Fibroblast of villous mesenchyme (primary cell): Measurements from ENCODE around the gene ADCY4. TPM values are rescaled to one million over a fixed set of nuclear protein-coding genes. Genes with fewer than 3 reads are reported as not detected.

Experiments used
- DNase-seq: peaks from one replicate; pipeline ENCODE4 v3.0.0-alpha.2; 2010; ENCODE audit warnings: low read depth
- H3K4me3 ChIP-seq: 2 replicates; pipeline ENCODE4 v1.5.1; 2011; ENCODE audit warnings: low read depth, mild to moderate bottlenecking, low read length
- total RNA-seq: library from RNA; depleted of rRNA; stranded (reverse); fragments of >200 nt; gene quantifications from 2 replicates; pipeline ENCODE4 v1.2.3, GENCODE V29; 2012
- TF ChIP-seq, protein P1 (sequence below): IDR thresholded peaks from 2 replicates; pipeline ENCODE4 v1.5.1; 2012; ENCODE audit warnings: low read depth, mild to moderate bottlenecking, low read length; ENCODE audit not compliant: insufficient read depth

Gene ADCY4
- total RNA-seq, 1 donor = 18.1 TPM

DNA sequence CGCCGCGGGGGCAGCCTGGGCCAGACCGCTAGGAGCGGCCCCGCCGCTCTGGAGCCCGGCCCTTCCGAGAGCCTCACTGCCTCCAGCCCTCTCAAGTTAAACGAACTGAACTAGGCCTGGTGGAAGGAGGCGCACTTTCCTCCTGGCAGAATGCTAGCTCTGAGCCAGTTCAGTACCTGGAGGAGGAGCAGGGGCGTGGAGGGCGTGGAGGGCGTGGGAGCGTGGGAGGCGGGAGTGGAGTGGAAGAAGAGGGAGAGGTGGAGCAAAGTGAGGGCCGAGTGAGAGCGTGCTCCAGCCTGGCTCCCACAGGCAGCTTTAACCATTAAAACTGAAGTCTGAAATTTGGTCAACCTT, 18.3 kb downstream of the ADCY4 start:
- H3K4me3 ChIP-seq = no peak overlapping the region
- no peak for DNase-seq
- TF ChIP-seq, protein P1, sequence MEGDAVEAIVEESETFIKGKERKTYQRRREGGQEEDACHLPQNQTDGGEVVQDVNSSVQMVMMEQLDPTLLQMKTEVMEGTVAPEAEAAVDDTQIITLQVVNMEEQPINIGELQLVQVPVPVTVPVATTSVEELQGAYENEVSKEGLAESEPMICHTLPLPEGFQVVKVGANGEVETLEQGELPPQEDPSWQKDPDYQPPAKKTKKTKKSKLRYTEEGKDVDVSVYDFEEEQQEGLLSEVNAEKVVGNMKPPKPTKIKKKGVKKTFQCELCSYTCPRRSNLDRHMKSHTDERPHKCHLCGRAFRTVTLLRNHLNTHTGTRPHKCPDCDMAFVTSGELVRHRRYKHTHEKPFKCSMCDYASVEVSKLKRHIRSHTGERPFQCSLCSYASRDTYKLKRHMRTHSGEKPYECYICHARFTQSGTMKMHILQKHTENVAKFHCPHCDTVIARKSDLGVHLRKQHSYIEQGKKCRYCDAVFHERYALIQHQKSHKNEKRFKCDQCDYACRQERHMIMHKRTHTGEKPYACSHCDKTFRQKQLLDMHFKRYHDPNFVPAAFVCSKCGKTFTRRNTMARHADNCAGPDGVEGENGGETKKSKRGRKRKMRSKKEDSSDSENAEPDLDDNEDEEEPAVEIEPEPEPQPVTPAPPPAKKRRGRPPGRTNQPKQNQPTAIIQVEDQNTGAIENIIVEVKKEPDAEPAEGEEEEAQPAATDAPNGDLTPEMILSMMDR = no peak

DNA sequence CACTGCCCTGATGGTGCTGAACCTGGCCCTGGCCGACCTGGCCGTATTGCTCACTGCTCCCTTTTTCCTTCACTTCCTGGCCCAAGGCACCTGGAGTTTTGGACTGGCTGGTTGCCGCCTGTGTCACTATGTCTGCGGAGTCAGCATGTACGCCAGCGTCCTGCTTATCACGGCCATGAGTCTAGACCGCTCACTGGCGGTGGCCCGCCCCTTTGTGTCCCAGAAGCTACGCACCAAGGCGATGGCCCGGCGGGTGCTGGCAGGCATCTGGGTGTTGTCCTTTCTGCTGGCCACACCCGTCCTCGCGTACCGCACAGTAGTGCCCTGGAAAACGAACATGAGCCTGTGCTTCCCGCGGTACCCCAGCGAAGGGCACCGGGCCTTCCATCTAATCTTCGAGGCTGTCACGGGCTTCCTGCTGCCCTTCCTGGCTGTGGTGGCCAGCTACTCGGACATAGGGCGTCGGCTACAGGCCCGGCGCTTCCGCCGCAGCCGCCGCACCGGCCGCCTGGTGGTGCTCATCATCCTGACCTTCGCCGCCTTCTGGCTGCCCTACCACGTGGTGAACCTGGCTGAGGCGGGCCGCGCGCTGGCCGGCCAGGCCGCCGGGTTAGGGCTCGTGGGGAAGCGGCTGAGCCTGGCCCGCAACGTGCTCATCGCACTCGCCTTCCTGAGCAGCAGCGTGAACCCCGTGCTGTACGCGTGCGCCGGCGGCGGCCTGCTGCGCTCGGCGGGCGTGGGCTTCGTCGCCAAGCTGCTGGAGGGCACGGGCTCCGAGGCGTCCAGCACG, 18.9 kb downstream of the ADCY4 start:
- no peak overlapping the region for H3K4me3 ChIP-seq
- DNase-seq = peak; percentile 40
- TF ChIP-seq, protein P1 = peak; percentile 11

DNA sequence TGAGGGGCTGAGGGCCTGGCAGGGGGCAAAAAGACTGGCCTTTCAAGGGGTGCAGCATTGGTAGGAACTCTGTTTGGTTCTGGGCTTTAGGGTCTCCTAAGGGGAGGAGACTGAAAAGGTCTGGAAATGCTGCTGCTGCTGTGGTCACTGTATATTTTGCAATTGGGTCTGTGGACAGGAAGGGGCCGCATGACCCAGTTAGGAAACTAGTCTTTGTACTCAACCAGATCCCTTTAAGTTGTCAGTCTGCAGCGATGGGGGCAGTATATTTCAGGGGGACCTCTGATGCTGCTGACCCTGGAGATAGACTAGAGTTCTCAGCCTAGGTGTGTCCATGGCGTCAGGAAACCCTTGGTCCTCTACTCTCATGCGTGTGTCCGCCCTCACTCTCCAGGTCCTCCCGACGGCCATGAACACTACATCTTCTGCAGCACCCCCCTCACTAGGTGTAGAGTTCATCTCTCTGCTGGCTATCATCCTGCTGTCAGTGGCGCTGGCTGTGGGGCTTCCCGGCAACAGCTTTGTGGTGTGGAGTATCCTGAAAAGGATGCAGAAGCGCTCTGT, 19.5 kb downstream of the ADCY4 start:
- TF ChIP-seq, protein P1 = no peak
- no peak overlapping the region for H3K4me3 ChIP-seq
- DNase-seq = no peak

DNA sequence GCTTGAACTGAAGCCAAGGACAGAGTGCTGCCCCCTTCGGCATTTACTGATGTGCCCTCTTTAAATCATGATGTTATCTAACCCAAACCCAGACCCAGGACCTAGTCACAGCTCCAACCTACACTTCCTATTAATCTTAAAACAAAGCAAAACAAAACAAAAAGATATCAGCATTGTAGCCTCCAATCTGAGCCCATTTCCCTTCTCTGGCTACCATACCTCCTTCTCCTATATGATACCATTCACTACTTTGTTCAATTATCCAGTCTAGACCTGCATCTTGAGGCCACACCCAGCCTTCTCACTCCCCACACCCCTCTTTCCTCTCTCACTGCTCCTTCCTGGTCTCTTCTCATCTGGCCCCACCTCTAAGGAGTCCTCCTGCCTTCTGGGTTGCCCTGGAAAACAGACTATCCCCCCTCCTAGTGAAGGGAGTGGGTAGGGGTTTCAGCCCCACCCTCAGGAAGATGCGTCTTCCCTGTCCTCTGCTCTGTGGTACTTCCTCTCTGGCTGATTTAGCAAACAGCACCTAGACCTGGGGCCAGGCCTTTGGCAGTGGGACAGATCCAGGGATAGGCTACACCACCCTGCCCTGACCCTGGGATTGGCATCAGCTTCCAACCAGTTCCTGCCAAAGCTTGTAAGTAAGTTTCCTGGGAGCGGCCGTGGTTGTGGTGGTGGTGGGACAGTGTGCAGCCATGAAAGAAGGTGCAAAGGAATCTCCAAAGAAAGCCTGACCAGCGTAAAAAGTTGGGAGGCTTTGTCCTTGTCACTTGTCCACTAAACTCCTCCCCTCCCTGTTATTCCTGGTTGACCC, 20.3 kb downstream of the ADCY4 start:
- TF ChIP-seq, protein P1 = no peak
- no peak for DNase-seq
- no peak overlapping the region for H3K4me3 ChIP-seq

DNA sequence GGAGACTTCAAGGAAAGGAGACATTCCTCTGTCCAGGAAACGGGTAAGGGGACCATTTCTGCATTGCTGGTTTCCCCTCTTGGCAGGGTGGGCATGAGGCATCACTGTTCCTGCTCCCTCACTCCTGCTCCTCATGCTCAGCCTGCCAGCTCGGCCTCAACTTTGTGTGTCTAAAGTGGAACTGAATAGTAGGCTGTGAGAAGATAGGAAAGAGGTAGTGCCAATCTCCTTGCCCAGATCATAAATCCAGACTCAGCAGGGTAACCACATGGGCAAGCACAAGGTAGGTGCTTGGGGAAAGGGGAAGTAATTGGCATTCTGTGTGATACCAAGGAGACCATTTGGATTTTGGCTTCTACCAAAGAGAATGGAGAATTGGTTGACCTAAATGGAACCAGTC, 21.0 kb downstream of the ADCY4 start:
- no peak for DNase-seq
- TF ChIP-seq, protein P1 = no peak

DNA sequence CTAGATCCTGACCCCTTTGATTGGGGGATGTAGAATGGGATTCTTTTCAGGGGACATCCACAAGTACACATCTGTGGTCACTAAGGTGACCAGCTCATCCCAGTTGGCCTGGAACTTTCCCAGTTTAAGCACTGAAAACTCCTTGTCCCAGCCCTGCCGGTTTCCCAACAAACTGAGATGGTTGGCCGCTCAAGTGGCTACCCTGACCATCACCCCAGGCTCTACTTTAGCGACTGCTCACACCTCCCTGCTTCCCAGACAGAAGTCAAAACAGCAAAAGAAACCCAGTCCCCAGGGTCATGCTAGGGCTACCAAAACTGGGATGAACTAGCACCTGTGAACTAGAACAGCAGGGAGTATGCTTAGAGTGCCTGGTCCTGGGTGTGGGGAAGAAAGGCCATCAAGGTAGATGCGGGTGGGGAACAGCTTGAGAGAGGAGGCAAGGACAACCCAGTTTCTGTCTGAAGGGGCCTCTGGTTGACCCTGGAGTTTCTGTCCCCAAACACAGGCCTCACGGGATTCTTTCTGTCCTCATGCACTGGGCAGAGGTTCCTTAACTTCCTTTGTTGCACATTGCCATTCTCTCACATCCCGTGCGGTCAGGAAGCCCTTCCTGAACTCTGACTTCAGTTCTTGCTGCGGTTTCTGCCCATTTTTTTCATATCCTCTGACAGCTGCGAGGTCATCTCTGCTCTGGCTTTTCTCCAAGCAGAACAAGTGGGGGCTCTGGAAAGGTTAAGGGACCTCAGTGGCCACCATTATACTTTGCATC, 21.9 kb downstream of the ADCY4 start:
- DNase-seq = peak; percentile 32
- TF ChIP-seq, protein P1 = no peak
- no peak overlapping the region for H3K4me3 ChIP-seq

More for the DNA sequence above, 21.0 kb downstream of the ADCY4 start:
- no peak overlapping the region for H3K4me3 ChIP-seq
